ENCODE results near the gene HNF1B.

Gene HNF1B

GRCh38 chr17:37736428-37736827, 8.4 kb downstream of the HNF1B start:
- no peak for DNase-seq (ENCODE audit: low read depth in 2 of 2)

GRCh38 chr17:37735165-37735564, 9.7 kb downstream of the HNF1B start:
- DNase-seq (ENCODE audit: low read depth in 2 of 2): no peak

- no peak for DNase-seq (ENCODE audit: low read depth in 2 of 2)
These were observed 12.5 kb downstream of the HNF1B start for GRCh38 chr17:37732316-37732715.

- no peak for DNase-seq (ENCODE audit: low read depth in 2 of 2)
These were observed 13.8 kb downstream of the HNF1B start for GRCh38 chr17:37731056-37731455.

- no peak for DNase-seq (ENCODE audit: low read depth in 2 of 2)
These were observed 15.0 kb downstream of the HNF1B start for GRCh38 chr17:37729905-37730304.

GRCh38 chr17:37726891-37727675, 17.8 kb downstream of the HNF1B start:
- no peak for DNase-seq (ENCODE audit: low read depth in 2 of 2)

GRCh38 chr17:37726248-37726647, 18.6 kb downstream of the HNF1B start:
- no peak for DNase-seq (ENCODE audit: low read depth in 2 of 2)

GRCh38 chr17:37725601-37726146, 19.2 kb downstream of the HNF1B start:
- no peak for DNase-seq (ENCODE audit: low read depth in 2 of 2)

GRCh38 chr17:37725021-37725595, 19.8 kb downstream of the HNF1B start:
- no peak for DNase-seq (ENCODE audit: low read depth in 2 of 2)

- DNase-seq (ENCODE audit: low read depth in 2 of 2): no peak
These were observed 23.9 kb downstream of the HNF1B start for GRCh38 chr17:37720989-37721388.

- DNase-seq (ENCODE audit: low read depth in 2 of 2): no peak
These were observed 25.0 kb downstream of the HNF1B start for GRCh38 chr17:37719866-37720265.

- no peak for DNase-seq (ENCODE audit: low read depth in 2 of 2)
These were observed 26.4 kb downstream of the HNF1B start for GRCh38 chr17:37718324-37719048.

GRCh38 chr17:37717627-37718323, 27.1 kb downstream of the HNF1B start:
- DNase-seq (ENCODE audit: low read depth in 2 of 2): no peak

- DNase-seq (ENCODE audit: low read depth in 2 of 2): no peak
These were observed 30.0 kb downstream of the HNF1B start for GRCh38 chr17:37714897-37715296.

GRCh38 chr17:37713624-37714023, 31.2 kb downstream of the HNF1B start:
- DNase-seq (ENCODE audit: low read depth in 2 of 2): no peak

GRCh38 chr17:37713028-37713431, 31.8 kb downstream of the HNF1B start:
- DNase-seq (ENCODE audit: low read depth in 2 of 2): no peak

GRCh38 chr17:37711113-37711512, 33.7 kb downstream of the HNF1B start:
- DNase-seq (ENCODE audit: low read depth in 2 of 2): no peak

- no peak for DNase-seq (ENCODE audit: low read depth in 2 of 2)
These were observed 34.4 kb downstream of the HNF1B start for GRCh38 chr17:37710344-37710886.

GRCh38 chr17:37708616-37709212, 36.1 kb downstream of the HNF1B start:
- no peak for DNase-seq (ENCODE audit: low read depth in 2 of 2)

GRCh38 chr17:37708008-37708615, 36.7 kb downstream of the HNF1B start:
- no peak for DNase-seq (ENCODE audit: low read depth in 2 of 2)

GRCh38 chr17:37706446-37706845, 38.4 kb downstream of the HNF1B start:
- no peak for DNase-seq (ENCODE audit: low read depth in 2 of 2)

Data from activated CD8-positive, alpha-beta memory T cell treated with anti-CD3 and anti-CD28 coated beads for 4 hours (primary cell).